Jurkat, Clone E6-1 (cell line): ENCODE measurements around the gene SLX4.

Experiments
- DNase-seq: peaks from one replicate; pipeline ENCODE4 v3.0.0-alpha.2; 2011; ENCODE audit warnings: low read depth, low spot score
- H3K4me3 ChIP-seq: 2 replicates; pipeline ENCODE4 v1.5.1; 2011; ENCODE audit warnings: mild to moderate bottlenecking, low read length, control low read depth, moderate library complexity

The SLX4 gene

DNA sequence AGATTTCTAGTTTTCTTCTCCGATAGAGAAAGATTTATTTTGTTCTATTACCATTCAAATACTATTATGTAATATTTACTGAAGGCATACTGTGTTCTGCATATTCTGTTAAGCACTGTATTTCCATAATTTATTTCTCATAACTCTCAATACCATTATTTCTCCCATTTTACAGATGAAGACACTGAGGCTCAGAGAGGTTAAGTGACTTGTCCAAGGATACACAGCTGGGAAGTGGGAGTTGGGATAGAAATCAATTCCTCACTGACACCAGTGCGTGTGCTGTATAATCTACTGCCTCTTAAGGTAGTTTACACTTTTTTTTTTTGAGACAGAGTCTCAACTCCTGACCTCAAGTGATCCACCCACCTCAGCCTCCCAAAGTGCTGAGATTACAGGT is 41.6 kb downstream of the SLX4 start:
- no peak overlapping the region for H3K4me3 ChIP-seq
- no peak for DNase-seq

DNA sequence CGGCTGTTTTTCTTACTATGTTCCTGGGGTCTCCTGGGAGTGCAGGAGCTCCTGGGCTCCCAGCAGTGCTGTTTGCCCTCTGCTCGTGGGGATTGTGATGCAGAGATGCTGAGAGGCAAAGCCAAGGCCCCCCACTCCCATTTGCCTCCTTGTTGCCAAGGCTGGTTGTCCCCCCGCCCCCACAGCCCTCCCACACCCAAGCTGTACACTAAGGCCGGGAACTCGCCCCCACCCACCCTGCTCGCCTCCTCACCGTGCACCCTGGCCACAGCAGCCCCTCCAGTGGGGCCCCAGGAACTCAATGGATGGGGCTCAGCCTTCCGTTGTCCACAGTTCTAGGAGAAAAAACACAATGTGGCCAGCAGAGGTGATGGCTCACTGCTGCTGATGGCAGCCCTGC is 44.4 kb downstream of the SLX4 start:
- DNase-seq: no peak
- no peak overlapping the region for H3K4me3 ChIP-seq

DNA sequence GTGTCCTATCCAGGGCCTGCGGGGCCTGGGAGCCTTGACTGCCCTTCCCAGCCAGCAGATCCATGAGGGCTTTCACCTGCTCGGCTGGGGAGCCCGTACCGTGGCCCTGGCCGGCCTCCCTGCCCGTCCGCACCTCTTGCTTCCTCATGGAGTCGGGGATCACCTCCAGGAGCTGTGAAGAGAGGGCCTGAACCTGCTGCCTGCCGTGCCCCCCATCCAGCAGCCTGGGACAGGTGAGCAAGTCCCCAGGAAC is 46.6 kb downstream of the SLX4 start:
- DNase-seq: no peak

DNA sequence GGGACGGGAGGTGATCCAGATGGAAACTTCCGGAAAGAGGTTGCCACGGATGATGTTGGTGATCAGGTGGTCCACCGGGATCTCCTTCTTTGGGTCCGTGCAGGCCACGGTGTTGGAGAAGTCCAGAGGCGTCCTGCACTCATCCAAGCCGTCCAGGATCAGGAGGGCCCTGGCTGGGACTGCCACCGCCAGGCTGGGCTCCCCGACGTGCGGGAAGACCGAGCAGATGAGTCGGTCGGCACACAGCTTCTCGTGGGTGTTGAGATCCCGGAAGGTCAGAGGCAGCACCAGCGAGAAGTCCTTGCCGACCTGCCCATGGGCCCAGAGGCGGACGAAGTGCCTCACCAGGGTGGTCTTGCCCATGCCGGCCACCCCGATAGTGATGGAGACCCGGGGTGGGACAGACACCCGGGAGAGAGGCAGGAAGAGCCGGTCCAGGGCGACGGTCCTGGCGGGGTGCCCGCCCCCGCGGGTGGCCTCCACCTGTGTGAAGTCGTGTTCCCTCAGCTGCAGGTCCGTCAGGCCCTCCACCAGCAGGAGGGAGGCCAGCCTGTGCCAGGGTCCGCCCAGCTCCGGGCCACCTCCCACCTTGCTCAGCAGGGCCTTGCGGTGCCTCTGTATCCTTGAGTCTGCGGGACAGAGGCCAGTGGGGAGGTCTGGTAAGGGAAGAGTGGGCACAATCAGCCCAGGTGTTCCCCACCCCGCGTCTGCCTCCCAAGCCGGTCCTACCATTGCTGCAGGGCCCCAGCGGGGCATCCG is 47.1 kb downstream of the SLX4 start:
- no peak overlapping the region for H3K4me3 ChIP-seq
- DNase-seq: no peak

More for the DNA sequence above, 46.6 kb downstream of the SLX4 start:
- no peak overlapping the region for H3K4me3 ChIP-seq

DNA sequence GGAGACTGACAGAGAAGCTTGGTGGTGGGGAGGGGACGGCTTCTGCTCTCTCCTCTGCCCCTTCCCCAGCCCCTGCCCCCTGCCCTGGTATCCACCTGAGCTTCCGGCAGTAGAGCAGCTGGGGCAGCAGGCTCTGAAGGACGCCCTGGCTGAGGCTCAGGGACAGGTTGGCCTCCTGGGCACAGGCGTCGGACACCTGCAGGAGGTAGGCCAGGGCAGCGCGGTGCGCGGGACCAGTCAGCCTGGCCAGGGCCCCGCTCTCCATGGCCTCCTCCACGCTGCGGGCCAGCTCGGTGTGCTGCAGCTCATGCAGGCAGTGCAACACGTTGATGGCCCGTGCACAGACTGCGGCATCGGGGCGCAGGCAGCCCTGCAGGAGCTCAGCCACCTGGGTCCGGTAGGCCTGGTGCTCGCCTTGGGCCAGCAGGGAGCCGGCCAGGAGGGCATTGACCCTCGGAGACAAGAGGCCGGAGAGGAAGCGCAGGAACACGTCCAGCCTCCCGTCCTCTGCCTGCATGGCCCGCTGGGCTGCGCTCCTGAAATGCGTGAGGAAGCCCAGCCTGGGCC is 48.4 kb downstream of the SLX4 start:
- DNase-seq: no peak
- no peak overlapping the region for H3K4me3 ChIP-seq

DNA sequence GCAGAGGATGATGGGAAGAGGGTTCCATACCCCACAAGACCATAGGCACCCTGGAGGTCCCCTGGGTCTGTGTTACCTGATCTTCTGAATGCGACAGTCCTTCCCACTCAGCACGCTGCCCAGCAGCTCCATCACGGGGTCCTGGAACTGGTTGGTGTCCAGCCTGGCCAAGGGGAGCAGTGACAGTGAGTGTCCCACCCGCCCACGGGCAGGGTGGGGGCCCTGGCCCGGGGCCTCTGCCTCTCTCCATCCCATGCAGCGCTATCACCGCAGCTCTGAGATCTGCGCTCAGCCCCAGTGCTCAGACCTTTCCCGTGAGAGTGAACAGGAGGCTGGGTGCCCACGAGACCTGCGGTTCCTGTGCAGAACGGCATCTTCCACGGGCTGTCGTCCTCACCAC is 49.8 kb downstream of the SLX4 start:
- no peak overlapping the region for H3K4me3 ChIP-seq
- DNase-seq: no peak

DNA sequence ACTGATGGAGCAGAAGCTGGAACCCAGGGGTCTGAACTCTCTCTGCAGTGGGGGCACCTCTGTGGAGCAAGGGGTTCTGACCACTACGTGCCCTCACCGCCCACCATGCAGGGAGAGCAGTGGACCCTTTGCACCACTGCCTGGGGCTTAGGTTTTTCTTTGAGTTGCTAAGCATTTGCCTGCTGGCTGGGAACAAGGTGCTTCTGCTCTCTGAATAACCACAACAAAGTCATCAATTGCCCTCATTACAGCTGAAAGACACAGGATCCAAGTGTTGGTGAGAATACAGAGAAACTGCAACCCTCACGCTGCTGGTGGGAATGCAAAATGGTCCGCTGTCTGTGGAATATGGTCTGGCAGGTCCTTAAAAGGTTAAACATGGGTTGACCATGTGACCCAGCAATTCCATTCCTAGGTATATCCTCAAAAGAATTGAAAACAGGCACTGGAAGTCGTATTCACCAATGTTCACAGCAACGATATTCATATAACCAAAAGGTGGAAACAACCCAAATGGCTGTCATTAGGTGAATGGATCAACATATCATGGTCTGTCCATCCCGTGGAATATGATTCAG is 57.0 kb downstream of the SLX4 start:
- DNase-seq: no peak

DNA sequence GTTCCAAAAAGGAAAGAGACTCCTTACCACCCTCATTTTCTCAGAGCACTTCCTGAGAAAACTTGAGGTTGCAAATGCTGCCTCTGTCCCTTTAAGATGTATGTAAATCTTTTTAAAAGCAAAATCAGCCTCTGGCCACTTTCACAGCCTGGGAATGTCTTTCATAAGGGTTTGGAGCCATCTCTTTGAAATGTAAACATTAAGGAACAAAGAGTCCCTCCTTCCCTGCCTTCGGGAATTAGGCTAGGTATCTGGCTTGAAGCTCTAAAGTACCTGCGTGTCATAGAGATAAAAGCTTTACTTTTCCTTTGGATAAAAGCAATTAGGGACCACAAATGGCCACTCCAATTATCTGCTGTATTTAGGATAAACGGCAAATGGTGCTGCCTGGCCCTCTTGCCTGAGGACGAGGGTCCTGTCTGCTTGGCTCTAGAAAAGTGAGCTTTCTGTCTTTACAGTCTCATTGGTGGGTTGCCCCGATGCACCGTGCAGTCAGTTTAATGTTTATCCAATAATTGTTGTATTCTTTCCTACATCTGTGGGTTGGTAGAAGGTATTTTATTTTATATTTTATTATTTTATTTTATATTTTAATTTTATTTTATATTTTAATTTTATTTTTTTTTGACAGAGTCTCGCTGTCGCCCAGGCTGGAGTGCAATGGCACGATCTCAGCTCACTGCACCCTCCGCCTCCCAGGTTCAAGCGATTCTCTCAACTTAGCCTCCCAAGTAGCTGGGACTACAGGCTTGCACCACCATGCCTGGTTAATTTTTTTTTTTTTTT is 58.1 kb downstream of the SLX4 start:
- no peak for DNase-seq
- no peak overlapping the region for H3K4me3 ChIP-seq

More for the DNA sequence above, 57.0 kb downstream of the SLX4 start:
- no peak overlapping the region for H3K4me3 ChIP-seq

DNA sequence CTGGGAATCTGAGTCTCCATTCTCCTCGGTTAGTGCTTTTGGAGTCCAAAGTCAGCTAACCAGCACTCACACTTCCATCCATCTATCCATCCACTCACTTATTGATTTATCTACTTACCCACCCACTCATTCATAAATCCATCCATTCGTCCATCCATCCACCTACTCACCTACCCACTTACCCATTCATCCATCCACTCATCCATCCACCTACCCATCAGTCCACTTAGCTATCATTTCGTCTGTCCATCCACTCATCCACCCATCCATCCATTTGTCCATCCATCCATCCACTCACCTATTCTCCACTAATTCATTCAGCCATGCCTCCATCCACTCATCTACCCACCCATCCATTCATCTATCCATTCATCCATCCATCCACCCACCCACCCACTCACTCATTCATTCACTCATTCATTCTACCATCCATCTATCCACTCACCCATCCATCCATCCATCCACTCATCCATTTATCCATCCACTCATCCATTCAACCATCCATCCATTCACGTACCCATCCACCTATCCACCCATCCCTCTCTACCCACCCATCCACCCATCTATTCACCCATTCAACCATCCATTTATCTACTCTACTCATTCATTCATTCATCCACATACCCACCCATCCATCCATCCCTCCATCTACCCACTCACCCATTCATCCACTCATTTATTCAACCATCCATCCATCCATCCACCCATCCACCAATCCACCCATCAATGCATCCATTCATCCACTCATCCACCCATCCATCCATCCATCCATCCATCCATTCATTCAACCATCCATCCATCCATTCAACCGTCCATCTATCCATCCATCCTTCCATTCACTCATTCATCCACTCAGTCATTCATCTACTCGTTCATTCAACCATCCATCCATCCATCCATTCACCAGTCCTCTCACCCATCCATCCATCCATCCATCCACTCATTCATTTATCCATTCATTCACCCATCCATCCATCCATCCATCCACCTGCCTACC is 60.3 kb downstream of the SLX4 start:
- DNase-seq: no peak
- H3K4me3 ChIP-seq: no peak overlapping the region

DNA sequence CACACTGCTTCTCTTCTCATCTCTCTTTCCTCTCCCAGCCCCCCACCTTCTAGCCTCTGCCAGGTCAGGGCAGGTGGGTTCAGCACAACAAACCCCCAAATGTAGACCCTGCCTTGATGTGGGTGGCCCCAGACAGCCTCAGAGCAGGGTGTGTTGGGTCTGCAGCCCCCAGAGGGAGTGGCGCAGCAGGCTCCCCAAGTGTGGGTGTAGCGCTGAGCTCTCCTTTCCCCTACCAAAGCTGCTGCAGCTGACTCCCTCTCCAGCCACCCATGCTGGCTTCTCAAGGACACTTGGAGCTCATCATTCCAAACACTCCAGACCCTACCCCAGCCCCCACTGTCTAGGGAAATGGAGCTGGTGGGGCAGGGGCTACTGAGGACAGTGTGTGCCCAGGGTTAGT is 61.5 kb downstream of the SLX4 start:
- no peak overlapping the region for H3K4me3 ChIP-seq
- no peak for DNase-seq

DNA sequence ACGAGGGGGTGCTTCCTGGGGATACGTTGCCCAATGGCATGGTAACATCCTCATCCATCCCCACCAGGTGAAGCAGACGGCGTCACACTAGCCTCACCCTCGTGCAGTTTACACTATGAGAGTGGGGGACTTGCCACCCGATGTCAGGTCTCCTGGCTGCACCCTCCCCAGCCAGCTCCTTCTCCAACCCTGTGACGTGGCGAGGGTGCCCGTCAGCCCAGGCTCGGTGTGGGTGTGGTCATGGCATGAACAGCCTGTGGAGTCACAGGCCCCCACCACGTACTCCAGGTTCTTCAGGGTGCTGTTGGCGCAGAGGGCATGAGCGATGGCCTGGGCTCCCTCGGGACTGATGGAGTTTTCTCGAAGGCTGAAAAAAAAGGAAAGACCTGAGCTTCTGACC is 62.5 kb downstream of the SLX4 start:
- H3K4me3 ChIP-seq: no peak overlapping the region
- no peak for DNase-seq

DNA sequence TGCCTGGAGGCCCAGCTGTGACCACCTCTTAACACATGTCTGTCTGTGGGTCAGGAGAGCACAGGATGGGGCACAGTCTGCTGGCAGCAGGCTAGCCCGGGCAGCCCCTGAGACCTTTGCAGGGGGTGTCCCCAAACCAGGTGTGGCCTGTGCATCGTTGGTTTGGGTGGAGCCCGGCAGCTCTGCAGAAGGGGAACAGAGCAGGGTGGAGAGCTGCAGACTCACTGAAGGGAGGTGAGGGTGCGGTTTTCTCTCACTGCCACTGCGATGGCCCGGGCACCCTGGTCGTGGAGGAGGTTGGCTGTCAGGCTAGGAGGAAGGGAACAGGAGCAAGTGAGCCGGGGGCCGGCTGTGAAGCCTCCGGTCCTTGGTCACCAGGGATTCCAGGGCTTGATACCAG is 63.0 kb downstream of the SLX4 start:
- no peak overlapping the region for H3K4me3 ChIP-seq
- DNase-seq: no peak

DNA sequence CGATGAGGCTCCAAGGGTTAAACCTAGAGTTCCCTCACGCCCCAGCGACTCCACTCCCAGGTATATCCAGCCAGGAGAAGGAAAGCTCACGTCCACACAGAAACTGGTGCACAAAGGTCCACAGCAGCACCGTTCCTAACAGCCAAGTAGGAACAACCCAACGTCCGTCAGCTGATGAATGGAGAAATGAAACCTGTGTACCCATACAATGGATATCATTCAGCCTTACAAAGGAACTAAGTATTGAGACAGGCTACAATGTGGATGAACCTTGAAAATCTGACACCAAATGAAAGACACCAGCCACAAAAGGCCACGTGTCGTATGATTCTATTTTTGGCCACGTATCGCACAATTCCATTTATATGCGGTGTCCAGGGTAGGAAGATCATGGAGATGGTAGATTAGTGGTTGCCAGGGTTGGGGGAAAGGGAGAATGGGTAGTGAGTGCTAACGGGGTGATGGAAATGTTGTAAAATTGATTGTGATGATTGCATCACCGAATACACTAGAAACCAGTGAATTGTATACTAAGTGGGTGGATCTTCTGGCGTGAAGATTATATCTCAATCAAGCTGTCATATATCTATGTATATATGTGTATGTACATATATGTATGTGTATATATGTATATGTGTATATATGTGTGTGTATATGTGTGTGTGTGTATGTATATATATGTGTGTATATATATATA is 64.3 kb downstream of the SLX4 start:
- H3K4me3 ChIP-seq: no peak overlapping the region
- no peak for DNase-seq

DNA sequence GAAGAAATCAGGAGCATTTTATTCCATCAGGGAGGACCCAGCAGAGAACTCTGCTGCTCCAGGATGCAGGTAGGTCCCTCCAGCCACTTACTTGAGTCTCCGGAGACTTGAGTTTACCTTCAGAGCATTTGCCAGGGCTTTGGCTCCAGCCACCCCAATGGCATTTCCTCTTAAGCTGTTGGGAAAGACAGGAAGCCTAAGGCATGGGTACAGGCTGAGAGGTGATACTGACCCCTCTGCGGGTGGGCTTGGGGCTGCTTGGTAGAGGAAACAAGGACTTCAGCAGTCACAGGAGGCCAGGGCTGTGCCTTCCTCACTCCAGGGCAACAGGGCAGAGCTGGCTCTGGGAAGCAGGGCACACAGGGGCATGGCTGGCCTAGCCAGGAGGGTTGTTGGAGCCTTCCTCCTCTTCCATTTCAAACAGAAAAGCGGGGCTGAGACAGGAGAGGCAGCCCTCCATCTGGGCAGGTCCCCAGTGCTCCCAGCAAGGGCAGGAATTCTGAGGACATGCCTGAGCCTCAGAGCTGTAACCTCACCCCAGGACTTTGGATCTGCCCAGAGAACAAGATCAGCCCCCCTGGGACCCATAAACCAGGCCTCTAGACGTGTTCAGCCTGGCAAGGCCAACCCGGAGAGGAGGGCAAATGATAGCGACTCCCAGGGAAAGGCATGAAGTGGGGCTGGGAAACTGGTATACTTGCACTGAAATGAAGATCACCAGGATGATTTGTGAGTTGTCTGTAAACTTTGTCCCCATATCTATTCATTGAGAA is 68.6 kb downstream of the SLX4 start:
- no peak for DNase-seq
- no peak overlapping the region for H3K4me3 ChIP-seq

DNA sequence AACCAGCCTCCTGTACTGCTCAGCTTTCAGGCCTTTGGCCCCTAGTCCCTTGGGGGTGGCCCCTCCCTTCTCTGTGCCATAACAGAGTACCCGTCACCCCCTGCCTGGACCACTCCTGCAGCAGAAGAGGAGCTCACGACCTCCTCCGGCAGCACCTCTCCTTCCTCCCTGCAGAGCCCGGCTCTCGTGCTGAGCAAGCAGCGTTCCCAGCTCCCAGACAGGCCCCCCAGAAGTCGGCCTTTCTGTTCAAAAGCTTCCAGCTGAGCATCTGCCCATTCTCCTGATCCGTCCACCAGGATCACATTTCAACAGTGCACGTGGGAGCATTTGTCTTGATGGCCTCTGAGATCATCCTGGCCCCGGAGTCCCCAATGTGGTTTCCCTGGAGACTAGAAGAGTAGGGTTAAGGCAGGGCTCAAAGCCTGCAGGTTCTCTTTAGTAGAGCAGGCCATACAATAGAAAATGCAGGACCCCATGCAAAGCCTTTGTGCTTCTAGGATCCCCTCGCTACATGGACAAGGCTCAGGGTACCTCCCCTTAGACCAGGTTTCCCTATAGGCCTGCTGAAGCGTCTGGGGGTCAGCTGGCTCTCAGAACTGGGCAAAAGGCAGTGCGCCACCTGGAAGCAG is 69.8 kb downstream of the SLX4 start:
- H3K4me3 ChIP-seq: no peak overlapping the region
- no peak for DNase-seq

DNA sequence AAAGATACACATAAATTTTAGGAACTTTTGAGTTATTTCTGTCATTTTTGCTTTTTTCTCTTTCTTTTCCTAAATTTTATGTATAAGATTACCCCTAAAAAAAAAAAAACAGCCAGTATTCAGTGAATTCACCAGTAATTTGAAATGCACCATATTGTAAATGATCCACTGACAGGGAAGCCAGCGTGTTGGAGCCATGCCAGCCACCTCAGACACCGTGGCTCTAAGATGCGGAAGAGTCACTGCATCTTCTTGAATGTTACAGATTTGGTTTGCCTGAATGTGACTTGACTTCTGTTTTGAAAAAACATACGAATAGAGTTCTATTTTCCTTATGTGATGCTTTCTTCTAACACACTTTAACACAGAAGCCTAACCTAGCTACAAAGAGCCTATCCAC is 73.2 kb downstream of the SLX4 start:
- DNase-seq: no peak
- no peak overlapping the region for H3K4me3 ChIP-seq

DNA sequence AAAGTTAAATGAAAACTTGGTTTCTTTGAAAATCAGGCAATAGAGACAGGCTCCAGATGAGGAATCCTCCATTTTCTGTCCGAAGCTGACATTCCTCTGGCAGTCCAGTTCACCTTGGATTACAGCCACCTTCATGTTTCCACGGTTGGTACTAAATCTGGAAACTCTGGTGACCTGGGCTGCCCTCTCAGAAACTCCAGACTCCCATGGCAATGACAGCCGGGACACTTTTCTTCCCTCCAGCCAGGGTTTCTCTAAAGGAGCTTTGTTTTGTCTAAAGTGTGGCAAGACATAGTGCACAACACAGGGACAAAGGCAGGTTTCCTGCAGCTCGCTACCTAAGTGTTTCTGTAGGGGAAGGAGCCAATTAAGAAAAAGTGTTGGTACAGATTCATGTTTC is 74.6 kb downstream of the SLX4 start:
- no peak for DNase-seq

More for the DNA sequence above, 74.6 kb downstream of the SLX4 start:
- H3K4me3 ChIP-seq: no peak overlapping the region
